Measurements from ENCODE around the gene GPHB5. TPM values are rescaled to one million over a fixed set of nuclear protein-coding genes. Genes with fewer than 3 reads are reported as not detected.

The GPHB5 gene
- total and polyA plus RNA-seq, 9 of the 15 experiments (the other 6 are each of a cell fraction or from before 2014, with no cell fraction given), result not detected

GRCh38 chr14:63297372-63298063, 21.2 kb downstream of the GPHB5 start:
- Histone ChIP-seq H3K9ac (ENCODE audit: insufficient read depth in 1 of 2, low read depth in 2 of 2, low read length in 2 of 2) (no peak overlapping the region), H4K20me1 (replicated peaks; ENCODE audit: control insufficient read depth, insufficient read depth, low read length) (no peaks in the 10 kb centered on the region), H3K9me1 (ENCODE audit: control insufficient read depth, insufficient read depth, low read length) (no peaks in the 10 kb centered on the region), H3K27ac (ENCODE audit: extremely low read depth, low read depth, low read length) (no peak overlapping the region), H3K9me3 (replicated peaks; ENCODE audit: control insufficient read depth, insufficient read depth, low read depth, low read length) (no peaks in the 10 kb centered on the region), H3K27me3 (ENCODE audit: control insufficient read depth in 2 of 2, insufficient read depth in 2 of 2, low read length in 2 of 2) (peaks cover 0 to 5% of the 10 kb centered on the region in 2 experiments; a peak in 2 of 5 replicates), H3K4me3 (no peak overlapping the region), H3K4me2 (ENCODE audit: insufficient read depth, low read length) (no peak overlapping the region), H3K79me2 (ENCODE audit: control insufficient read depth, insufficient read depth, low read length) (no peaks in the 10 kb centered on the region), H2AFZ (ENCODE audit: low read depth, low read length) (no peak overlapping the region), H3K36me3 (ENCODE audit: control insufficient read depth, insufficient read depth, low read length) (no peaks in the 10 kb centered on the region), H3K4me1 (replicated peaks in 1 of 2; ENCODE audit: control insufficient read depth in 2 of 2, insufficient read depth in 2 of 2, low read length in 2 of 2) (no peaks in the 10 kb centered on the region)
- BruUV-seq (replicated peaks), result no TSS peak
- intact Hi-C loops (cut with micrococcal nuclease) (no loop called here), in situ Hi-C loops (cut with MboI) (loop anchor here (25.0 kb wide), 1 partner anchor 1410 kb away; no protein-coding TSS in a partner anchor)
- ChIA-PET POLR2A (no interaction called here), CTCF (ENCODE audit: low intra/inter-chr PET ratio) (no interaction called here)
- TF ChIP-seq SMARCA4 (IDR thresholded peaks at IDR 0.05), result no peak
- TF ChIP-seq BCOR (IDR thresholded peaks at IDR 0.05), result no peak
- TF ChIP-seq POLR3G (IDR thresholded peaks at IDR 0.05; ENCODE audit: extremely low read depth, insufficient read length, insufficient replicate concordance), result no peak
- TF ChIP-seq SMAD3 (CRISPR knock-in tag; conservative IDR thresholded peaks at IDR 0.05), result no peak
- no peak for TF ChIP-seq CBX5 (IDR thresholded peaks at IDR 0.05; ENCODE audit: borderline replicate concordance, low read depth)
- TF ChIP-seq ARID2 (IDR thresholded peaks at IDR 0.05), result no peak
- no peak for TF ChIP-seq ZNF507 (tag; conservative IDR thresholded peaks at IDR 0.05)
- no peak for TF ChIP-seq FOXJ3 (CRISPR knock-in tag; IDR thresholded peaks at IDR 0.05)
- no peak for TF ChIP-seq ZNF76 (CRISPR knock-in tag; IDR thresholded peaks at IDR 0.05; ENCODE audit: borderline replicate concordance)
- TF ChIP-seq PCBP2 (IDR thresholded peaks at IDR 0.05; ENCODE audit: low read depth, low read length, poor library complexity, severe bottlenecking), result no peak
- TF ChIP-seq RREB1 (CRISPR knock-in tag; IDR thresholded peaks at IDR 0.05), result no peak
- TF ChIP-seq ZNF224 (CRISPR knock-in tag; IDR thresholded peaks at IDR 0.05), result no peak
- TF ChIP-seq ZBTB12 (CRISPR knock-in tag; IDR thresholded peaks at IDR 0.05), result no peak
- TF ChIP-seq ZNF780A (CRISPR knock-in tag; IDR thresholded peaks at IDR 0.05), result no peak
- no peak for TF ChIP-seq SIN3B (IDR thresholded peaks at IDR 0.05; ENCODE audit: low read depth)
- TF ChIP-seq KLF10 (CRISPR knock-in tag; IDR thresholded peaks at IDR 0.05), result no peak
- TF ChIP-seq SRSF1 (IDR thresholded peaks at IDR 0.05; ENCODE audit: low read depth, low read length), result no peak
- ATAC-seq, result no peak
- DNase-seq (ENCODE audit: extremely low read depth in 1 of 4, low spot score in 3 of 4), result no peak
- no peak for FAIRE-seq
- 0% methylated on average over 4 of the region's 4 CpGs for WGBS (ENCODE audit: insufficient coverage, low coverage, missing lambda C conversion rate)

All from K562 (cell line).